Ramos (cell line): ENCODE data around the gene KHK.

Source experiments
- in situ Hi-C: fragments of 300-500 bp; cut with MboI; formaldehyde crosslinking; loops from one replicate; pipeline ENCODE4 v1.14.3; 2022; ENCODE audit warnings: low sequenced_read_pairs; ENCODE audit not compliant: unreplicated experiment

The KHK gene

GRCh38 chr2:27080140-27080469, 6.5 kb upstream of the KHK start:
- in situ Hi-C loops = loop anchor here (10.0 kb wide), 1 partner anchor 115 kb away; no protein-coding TSS in a partner anchor

GRCh38 chr2:27080603-27080936, 6.0 kb upstream of the KHK start:
- in situ Hi-C loops = loop anchor here (10.0 kb wide), 1 partner anchor 116 kb away; no protein-coding TSS in a partner anchor

GRCh38 chr2:27081984-27082772, 4.4 kb upstream of the KHK start:
- in situ Hi-C loops = loop anchor here (10.0 kb wide), 1 partner anchor 117 kb away; no protein-coding TSS in a partner anchor

GRCh38 chr2:27082773-27083409, 3.7 kb upstream of the KHK start:
- in situ Hi-C loops = loop anchor here (10.0 kb wide), 1 partner anchor 118 kb away; no protein-coding TSS in a partner anchor

- in situ Hi-C loops = loop anchor here (10.0 kb wide), 1 partner anchor 119 kb away; no protein-coding TSS in a partner anchor
Measured at GRCh38 chr2:27083410-27084296, 2.9 kb upstream of the KHK start.

- in situ Hi-C loops = loop anchor here (10.0 kb wide), 1 partner anchor 120 kb away; no protein-coding TSS in a partner anchor
Measured at GRCh38 chr2:27084297-27085061, 2.1 kb upstream of the KHK start.

GRCh38 chr2:27085062-27085672, 1.4 kb upstream of the KHK start:
- in situ Hi-C loops = loop anchor here (10.0 kb wide), 1 partner anchor 120 kb away; no protein-coding TSS in a partner anchor

- in situ Hi-C loops = loop anchor here (10.0 kb wide), 1 partner anchor 121 kb away; no protein-coding TSS in a partner anchor
Measured at GRCh38 chr2:27085673-27086089, 891 bp upstream of the KHK start.

GRCh38 chr2:27086090-27086723, 365 bp upstream of the KHK start:
- in situ Hi-C loops = loop anchor here (10.0 kb wide), 1 partner anchor 121 kb away; no protein-coding TSS in a partner anchor

GRCh38 chr2:27087823-27088410, 1.3 kb downstream of the KHK start:
- in situ Hi-C loops = loop anchor here (10.0 kb wide), 1 partner anchor 123 kb away; no protein-coding TSS in a partner anchor

GRCh38 chr2:27088634-27089033, 2.1 kb downstream of the KHK start:
- in situ Hi-C loops = loop anchor here (10.0 kb wide), 1 partner anchor 124 kb away; no protein-coding TSS in a partner anchor

GRCh38 chr2:27089111-27089954, 2.8 kb downstream of the KHK start:
- in situ Hi-C loops = loop anchor here (10.0 kb wide), 1 partner anchor 125 kb away; no protein-coding TSS in a partner anchor

- in situ Hi-C loops = no loop called here
Measured at GRCh38 chr2:27091746-27092695, 5.4 kb downstream of the KHK start.

GRCh38 chr2:27092696-27093429, 6.3 kb downstream of the KHK start:
- in situ Hi-C loops = no loop called here
